ENCODE results near the gene MRPS11.

GRCh38 chr15:88441076-88441730, 26.3 kb upstream of the MRPS11 start:
- TF ChIP-seq, protein P1, sequence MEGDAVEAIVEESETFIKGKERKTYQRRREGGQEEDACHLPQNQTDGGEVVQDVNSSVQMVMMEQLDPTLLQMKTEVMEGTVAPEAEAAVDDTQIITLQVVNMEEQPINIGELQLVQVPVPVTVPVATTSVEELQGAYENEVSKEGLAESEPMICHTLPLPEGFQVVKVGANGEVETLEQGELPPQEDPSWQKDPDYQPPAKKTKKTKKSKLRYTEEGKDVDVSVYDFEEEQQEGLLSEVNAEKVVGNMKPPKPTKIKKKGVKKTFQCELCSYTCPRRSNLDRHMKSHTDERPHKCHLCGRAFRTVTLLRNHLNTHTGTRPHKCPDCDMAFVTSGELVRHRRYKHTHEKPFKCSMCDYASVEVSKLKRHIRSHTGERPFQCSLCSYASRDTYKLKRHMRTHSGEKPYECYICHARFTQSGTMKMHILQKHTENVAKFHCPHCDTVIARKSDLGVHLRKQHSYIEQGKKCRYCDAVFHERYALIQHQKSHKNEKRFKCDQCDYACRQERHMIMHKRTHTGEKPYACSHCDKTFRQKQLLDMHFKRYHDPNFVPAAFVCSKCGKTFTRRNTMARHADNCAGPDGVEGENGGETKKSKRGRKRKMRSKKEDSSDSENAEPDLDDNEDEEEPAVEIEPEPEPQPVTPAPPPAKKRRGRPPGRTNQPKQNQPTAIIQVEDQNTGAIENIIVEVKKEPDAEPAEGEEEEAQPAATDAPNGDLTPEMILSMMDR (IDR thresholded peaks at IDR 0.05), result no peak
- TF ChIP-seq EP300 (IDR thresholded peaks at IDR 0.05), result no peak
- no peak for TF ChIP-seq POLR2A (IDR thresholded peaks at IDR 0.05)
- TF ChIP-seq POLR2AphosphoS5 (IDR thresholded peaks at IDR 0.05), result no peak

All from upper lobe of left lung (tissue), 4 donors.